HepG2 (cell line): ENCODE measurements around the gene MYL9. TPM values are rescaled to one million over a fixed set of nuclear protein-coding genes. Genes with fewer than 3 reads are reported as not detected.

Source experiments
- CBX5 ChIP-seq: sonication (generic); formaldehyde crosslinking; IDR thresholded peaks from 2 replicates; pipeline ENCODE4 v1.4.0; 2020; ENCODE audit warnings: missing genetic modification reagents, borderline replicate concordance
- CC2D1A ChIP-seq: sonication (generic); formaldehyde crosslinking; IDR thresholded peaks from 2 replicates; pipeline ENCODE4 v1.8.1; 2023; ENCODE audit warnings: mild to moderate bottlenecking, missing genetic modification reagents
- GABPA ChIP-seq, 2 experiments: IDR thresholded peaks; 2 replicates each; pipeline ENCODE4 v1.6.1; 2011 to 2016; ENCODE audit warnings: low read depth in 2 of 2, low read length in 1 of 2, missing biosample characterization in 1 of 2, missing genetic modification characterization in 1 of 2
- HIVEP1 ChIP-seq: sonication (generic); formaldehyde crosslinking; IDR thresholded peaks from 2 replicates; pipeline ENCODE4 v1.4.0; 2020; ENCODE audit warnings: mild to moderate bottlenecking, missing genetic modification reagents
- KLF12 ChIP-seq: sonication (generic); formaldehyde crosslinking; IDR thresholded peaks from 2 replicates; pipeline ENCODE4 v1.4.0; 2020; ENCODE audit warnings: missing genetic modification reagents, borderline replicate concordance
- MAZ ChIP-seq, 2 experiments: sonication (generic) in 1 of 2; formaldehyde crosslinking in 1 of 2; IDR thresholded peaks; 2 replicates each; pipeline versions ENCODE4 v1.5.0 to v1.6.1; 2012 to 2020; ENCODE audit warnings: low read depth in 2 of 2, mild to moderate bottlenecking in 2 of 2, borderline replicate concordance in 1 of 2, improper control_type of control experiment in 1 of 2, low read length in 1 of 2, missing genetic modification reagents in 1 of 2, moderate library complexity in 1 of 2
- NBN ChIP-seq: fragments of 450-650 bp; conservative IDR thresholded peaks from 2 replicates; pipeline ENCODE4 v1.6.1; 2017
- NR1H2 ChIP-seq: sonication (generic); formaldehyde crosslinking; IDR thresholded peaks from 2 replicates; pipeline ENCODE4 v1.8.1; 2022; ENCODE audit warnings: low read depth, missing genetic modification reagents, borderline replicate concordance
- NR2F6 ChIP-seq, 2 experiments: IDR thresholded peaks; 2 replicates each; pipeline ENCODE4 v1.6.1; 2016; ENCODE audit warnings: antibody characterized with exemption in 1 of 2, mild to moderate bottlenecking in 1 of 2
- PHF21A ChIP-seq: sonication (generic); formaldehyde crosslinking; IDR thresholded peaks from 2 replicates; pipeline ENCODE4 v1.5.0; 2020; ENCODE audit warnings: mild to moderate bottlenecking, missing genetic modification reagents
- POLR2A ChIP-seq, 2 experiments: IDR thresholded peaks; 2 replicates each; pipeline ENCODE4 v1.6.1; 2011; ENCODE audit warnings: low read depth in 2 of 2, low read length in 2 of 2, mild to moderate bottlenecking in 1 of 2, moderate library complexity in 1 of 2; ENCODE audit not compliant: insufficient read depth in 1 of 2
- POLR2AphosphoS2 ChIP-seq: IDR thresholded peaks from 2 replicates; pipeline ENCODE4 v1.6.1; 2011; ENCODE audit warnings: low read depth, low read length, improper control_type of control experiment
- RFXANK ChIP-seq: IDR thresholded peaks from 2 replicates; pipeline ENCODE4 v1.6.1; 2016
- SP1 ChIP-seq, 2 experiments: fragments of 450-650 bp in 1 of 2; sonication (generic) in 1 of 2; formaldehyde crosslinking in 1 of 2; IDR thresholded peaks; 2 replicates each; pipeline versions ENCODE4 v1.4.0 to v1.6.1; 2016 to 2020; ENCODE audit warnings: missing genetic modification reagents in 1 of 2
- SP5 ChIP-seq: IDR thresholded peaks from 2 replicates; pipeline ENCODE4 v1.6.1; 2016; ENCODE audit warnings: low read depth, borderline replicate concordance
- TBP ChIP-seq: sonication (generic); formaldehyde crosslinking; IDR thresholded peaks from 2 replicates; pipeline ENCODE4 v1.5.0; 2020; ENCODE audit warnings: missing genetic modification reagents
- YY1 ChIP-seq: IDR thresholded peaks from 2 replicates; pipeline ENCODE4 v1.6.1; 2011; ENCODE audit warnings: low read length, low read depth, moderate library complexity, mild to moderate bottlenecking; ENCODE audit not compliant: insufficient read depth, insufficient replicate concordance
- ZC3H13 ChIP-seq: sonication (generic); formaldehyde crosslinking; IDR thresholded peaks from 2 replicates; pipeline ENCODE4 v1.8.1; 2023; ENCODE audit warnings: mild to moderate bottlenecking, missing genetic modification reagents, moderate library complexity
- ZFYVE20 ChIP-seq: sonication (generic); formaldehyde crosslinking; IDR thresholded peaks from 2 replicates; pipeline ENCODE4 v1.8.0; 2023; ENCODE audit warnings: low read depth, mild to moderate bottlenecking, moderate library complexity, missing genetic modification reagents, borderline replicate concordance
- ZNF350 ChIP-seq: sonication (generic); formaldehyde crosslinking; IDR thresholded peaks from 2 replicates; pipeline ENCODE4 v1.4.0; 2020; ENCODE audit warnings: mild to moderate bottlenecking, low read depth, missing genetic modification reagents, borderline replicate concordance
- ZNF558 ChIP-seq: sonication (generic); formaldehyde crosslinking; IDR thresholded peaks from 2 replicates; pipeline ENCODE4 v1.9.0; 2022; ENCODE audit warnings: mild to moderate bottlenecking, missing genetic modification reagents, borderline replicate concordance
- ZNF577 ChIP-seq: sonication (generic); formaldehyde crosslinking; IDR thresholded peaks from 2 replicates; pipeline ENCODE4 v1.4.0; 2020; ENCODE audit warnings: mild to moderate bottlenecking, low read depth, missing genetic modification reagents, borderline replicate concordance
- ZNF790 ChIP-seq: sonication (generic); formaldehyde crosslinking; IDR thresholded peaks from 2 replicates; pipeline ENCODE4 v1.8.0; 2022; ENCODE audit warnings: missing genetic modification reagents, mild to moderate bottlenecking, borderline replicate concordance
- polyA plus RNA-seq, 8 experiments: library from polyadenylated mRNA; depleted of rRNA in 3 of 8; stranded (reverse) in 7 of 8; unstranded in 1 of 8; fragments of >200 nt; fragmentation: Illumina TruSeq in 4 of 8; extraction: Trizol in 4 of 8; gene quantifications; 2 replicates each; pipeline versions ENCODE4 v1.2.1 to v1.2.3, GENCODE V29; 2011 to 2016; ENCODE audit warnings: low read depth in 4 of 8, missing spikeins in 1 of 8, mixed read lengths in 1 of 8; ENCODE audit not compliant: insufficient read depth in 1 of 8
- total RNA-seq, 5 experiments: library from RNA; depleted of rRNA; stranded (reverse); fragments of >200 nt; fragmentation: Illumina TruSeq; extraction: Trizol; gene quantifications; 2 replicates each; pipeline ENCODE4 v1.2.3, GENCODE V29; 2016; ENCODE audit warnings: low read depth in 1 of 5
- TF ChIP-seq, protein P1 (sequence below): sonication (generic); formaldehyde crosslinking; IDR thresholded peaks from 2 replicates; pipeline ENCODE4 v1.4.0; 2020; ENCODE audit warnings: missing genetic modification reagents
- TF ChIP-seq, protein P2 (sequence below): IDR thresholded peaks from 2 replicates; pipeline ENCODE4 v1.6.1; 2016; ENCODE audit warnings: missing biosample characterization, missing genetic modification reagents, low read depth
- TF ChIP-seq, protein P3 (sequence below): sonication (generic); formaldehyde crosslinking; IDR thresholded peaks from 2 replicates; pipeline ENCODE4 v1.4.0; 2020; ENCODE audit warnings: missing genetic modification reagents

The MYL9 gene
- total and polyA plus RNA-seq, 2 of the 13 experiments (the other 11 are each of a cell fraction or from before 2014, with no cell fraction given), result 0.87 to 2.2 TPM

DNA sequence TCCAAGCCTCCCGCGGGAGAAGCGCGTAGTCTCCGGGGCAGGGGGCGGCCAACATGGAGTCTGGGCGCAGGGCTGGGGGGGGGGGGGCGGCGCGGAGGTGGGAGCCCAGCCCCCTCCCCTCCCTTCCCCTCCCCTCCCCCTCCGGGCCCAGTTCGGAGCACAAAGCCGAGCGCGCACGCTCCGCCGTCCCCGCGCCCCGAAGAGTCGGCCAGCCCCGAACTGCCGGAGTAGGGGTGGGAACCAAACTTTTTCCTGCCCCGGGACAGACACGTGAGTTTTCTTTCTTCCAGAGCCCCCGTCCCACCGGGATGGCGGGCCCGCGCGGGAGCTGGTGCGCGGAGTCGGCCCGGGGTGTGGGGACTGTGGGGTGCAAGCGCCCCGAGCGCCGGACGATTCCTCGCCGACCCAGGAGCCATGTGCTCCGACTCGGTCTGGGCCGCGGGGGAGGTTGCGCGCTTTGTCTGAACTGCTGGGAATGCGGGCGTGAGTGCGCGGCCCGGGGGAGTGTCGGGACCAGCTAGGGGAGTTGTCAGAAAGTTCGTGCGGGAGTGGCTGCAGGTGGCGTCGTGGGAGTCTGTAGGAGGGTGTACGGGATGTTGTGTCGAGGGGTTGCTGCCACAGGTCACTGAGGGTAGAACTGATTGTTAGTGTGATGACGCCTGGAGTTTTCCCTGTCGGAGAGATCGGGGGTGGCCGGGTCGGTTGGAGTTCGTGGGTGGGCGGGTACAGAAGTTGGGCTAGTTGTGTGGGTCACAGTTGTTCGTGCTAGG, 33.2 kb downstream of the MYL9 start (continued):
- TF ChIP-seq ZNF577 (CRISPR knock-in tag) (peak; percentile 69; the same call in 1 of the 2 replicates), YY1 (peak; percentile 62), SP1 (IDR thresholded peaks at IDR 0.05) (no peak), SP1 (CRISPR knock-in tag; IDR thresholded peaks at IDR 0.05) (no peak), HIVEP1 (CRISPR knock-in tag) (peak; percentile 85), ZC3H13 (CRISPR knock-in tag) (peak; percentile 92), PHF21A (CRISPR knock-in tag) (no peak), ZNF350 (peak; percentile 67), MAZ (IDR thresholded peaks at IDR 0.05; ENCODE audit: borderline replicate concordance, low read depth, low read length) (0 out of 2 replicates have a peak, but pooled peaks have one; percentile 20), MAZ (CRISPR knock-in tag; IDR thresholded peaks at IDR 0.05; ENCODE audit: low read depth) (peak; percentile 88), ZFYVE20 (CRISPR knock-in tag) (no peak), TBP (CRISPR knock-in tag) (no peak; the same call in 1 of the 2 replicates), CC2D1A (0 out of 2 replicates have a peak, but pooled peaks have one; percentile 38), RFXANK (CRISPR knock-in tag) (no peak; the same call in 1 of the 2 replicates), ZNF790 (CRISPR knock-in tag) (no peak), POLR2AphosphoS2 (no peak), POLR2A (IDR thresholded peaks at IDR 0.05; ENCODE audit: insufficient read depth in 1 of 2, low read depth in 2 of 2, low read length in 2 of 2) (peak; percentile 43 to 82), ZNF558 (CRISPR knock-in tag) (peak; percentile 66; the same call in 1 of the 2 replicates), NR2F6 (IDR thresholded peaks at IDR 0.05) (no peak), NR2F6 (CRISPR knock-in tag; IDR thresholded peaks at IDR 0.05) (no peak; the same call in 1 of the 2 replicates), NBN (no peak), GABPA (IDR thresholded peaks at IDR 0.05; ENCODE audit: low read depth, low read length) (no peak), GABPA (CRISPR knock-in tag; IDR thresholded peaks at IDR 0.05; ENCODE audit: low read depth) (no peak), CBX5 (CRISPR knock-in tag) (no peak), SP5 (CRISPR knock-in tag) (no peak), KLF12 (CRISPR knock-in tag) (no peak), NR1H2 (CRISPR knock-in tag) (peak; percentile 42; the same call in 1 of the 2 replicates)
- TF ChIP-seq, protein P1, sequence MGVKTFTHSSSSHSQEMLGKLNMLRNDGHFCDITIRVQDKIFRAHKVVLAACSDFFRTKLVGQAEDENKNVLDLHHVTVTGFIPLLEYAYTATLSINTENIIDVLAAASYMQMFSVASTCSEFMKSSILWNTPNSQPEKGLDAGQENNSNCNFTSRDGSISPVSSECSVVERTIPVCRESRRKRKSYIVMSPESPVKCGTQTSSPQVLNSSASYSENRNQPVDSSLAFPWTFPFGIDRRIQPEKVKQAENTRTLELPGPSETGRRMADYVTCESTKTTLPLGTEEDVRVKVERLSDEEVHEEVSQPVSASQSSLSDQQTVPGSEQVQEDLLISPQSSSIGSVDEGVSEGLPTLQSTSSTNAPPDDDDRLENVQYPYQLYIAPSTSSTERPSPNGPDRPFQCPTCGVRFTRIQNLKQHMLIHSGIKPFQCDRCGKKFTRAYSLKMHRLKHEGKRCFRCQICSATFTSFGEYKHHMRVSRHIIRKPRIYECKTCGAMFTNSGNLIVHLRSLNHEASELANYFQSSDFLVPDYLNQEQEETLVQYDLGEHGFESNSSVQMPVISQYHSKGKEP (CRISPR knock-in tag), result 0 out of 2 replicates have a peak, but pooled peaks have one; percentile 41
- TF ChIP-seq, protein P2, sequence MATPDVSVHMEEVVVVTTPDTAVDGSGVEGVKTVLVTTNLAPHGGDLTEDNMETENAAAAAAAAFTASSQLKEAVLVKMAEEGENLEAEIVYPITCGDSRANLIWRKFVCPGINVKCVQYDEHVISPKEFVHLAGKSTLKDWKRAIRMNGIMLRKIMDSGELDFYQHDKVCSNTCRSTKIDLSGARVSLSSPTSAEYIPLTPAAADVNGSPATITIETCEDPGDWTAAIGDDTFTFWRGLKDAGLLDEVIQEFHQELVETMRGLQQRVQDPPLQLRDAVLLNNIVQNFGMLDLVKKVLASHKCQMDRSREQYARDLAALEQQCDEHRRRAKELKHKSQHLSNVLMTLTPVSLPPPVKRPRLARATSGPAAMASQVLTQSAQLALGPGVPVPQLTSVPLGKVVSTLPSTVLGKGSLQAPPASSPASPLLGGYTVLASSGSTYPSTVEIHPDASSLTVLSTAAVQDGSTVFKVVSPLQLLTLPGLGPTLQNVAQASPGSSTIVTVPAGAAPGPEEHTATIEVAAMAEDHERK (CRISPR knock-in tag), result no peak
- TF ChIP-seq, protein P3, sequence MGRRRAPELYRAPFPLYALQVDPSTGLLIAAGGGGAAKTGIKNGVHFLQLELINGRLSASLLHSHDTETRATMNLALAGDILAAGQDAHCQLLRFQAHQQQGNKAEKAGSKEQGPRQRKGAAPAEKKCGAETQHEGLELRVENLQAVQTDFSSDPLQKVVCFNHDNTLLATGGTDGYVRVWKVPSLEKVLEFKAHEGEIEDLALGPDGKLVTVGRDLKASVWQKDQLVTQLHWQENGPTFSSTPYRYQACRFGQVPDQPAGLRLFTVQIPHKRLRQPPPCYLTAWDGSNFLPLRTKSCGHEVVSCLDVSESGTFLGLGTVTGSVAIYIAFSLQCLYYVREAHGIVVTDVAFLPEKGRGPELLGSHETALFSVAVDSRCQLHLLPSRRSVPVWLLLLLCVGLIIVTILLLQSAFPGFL (CRISPR knock-in tag), result no peak
